GM21619 (cell line): Measurements from ENCODE around the gene CDC42EP1.

Source experiments
- ATAC-seq: cut with Tn5 transposase; IDR thresholded peaks from one replicate; pipeline ENCODE4 v1.9.1; 2021; ENCODE audit not compliant: unreplicated experiment

CDC42EP1 gene

GRCh38 chr22:37560608-37561211, 430 bp downstream of the CDC42EP1 start:
- no peak for ATAC-seq

DNA sequence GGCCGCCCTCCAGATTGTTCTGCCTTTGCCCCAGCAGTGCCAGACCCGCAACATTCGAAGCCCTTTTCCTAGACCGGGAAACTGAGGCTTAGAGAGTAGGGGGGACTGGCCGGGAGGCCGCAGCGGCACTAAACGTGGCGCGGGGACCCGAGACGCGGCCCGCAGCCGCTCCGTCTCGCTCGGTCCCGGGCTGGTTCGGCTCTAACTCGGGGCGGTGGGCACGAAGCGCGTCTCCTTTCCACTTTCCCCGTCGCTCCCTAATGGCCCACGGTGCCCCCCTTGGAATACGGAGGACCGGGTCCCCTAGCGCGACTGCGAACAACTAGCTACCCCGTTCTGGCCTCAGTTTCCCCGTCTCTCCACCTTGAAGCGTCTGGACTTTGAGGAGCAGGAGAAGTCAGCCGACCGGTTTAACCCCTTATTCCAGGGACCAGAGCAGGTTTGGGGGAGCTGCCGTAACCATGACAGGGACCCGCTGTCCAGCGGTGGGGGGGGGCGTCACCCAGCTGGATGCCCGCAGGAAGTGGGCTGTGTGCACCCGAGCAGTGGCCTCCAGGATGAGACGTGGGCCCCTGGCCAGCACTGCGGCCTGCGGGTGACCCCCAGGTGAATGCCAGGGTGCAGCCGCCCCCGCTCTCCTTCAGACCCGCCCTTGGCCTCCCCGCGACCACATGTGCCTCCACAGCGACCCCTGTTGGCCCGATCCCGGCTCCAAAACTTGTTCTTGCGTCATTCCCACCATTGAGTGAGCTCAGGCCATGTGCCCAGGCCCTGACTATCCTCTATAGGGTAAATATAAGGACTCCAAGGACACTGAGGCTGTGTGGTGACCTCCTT, 1.1 kb downstream of the CDC42EP1 start:
- no peak for ATAC-seq

DNA sequence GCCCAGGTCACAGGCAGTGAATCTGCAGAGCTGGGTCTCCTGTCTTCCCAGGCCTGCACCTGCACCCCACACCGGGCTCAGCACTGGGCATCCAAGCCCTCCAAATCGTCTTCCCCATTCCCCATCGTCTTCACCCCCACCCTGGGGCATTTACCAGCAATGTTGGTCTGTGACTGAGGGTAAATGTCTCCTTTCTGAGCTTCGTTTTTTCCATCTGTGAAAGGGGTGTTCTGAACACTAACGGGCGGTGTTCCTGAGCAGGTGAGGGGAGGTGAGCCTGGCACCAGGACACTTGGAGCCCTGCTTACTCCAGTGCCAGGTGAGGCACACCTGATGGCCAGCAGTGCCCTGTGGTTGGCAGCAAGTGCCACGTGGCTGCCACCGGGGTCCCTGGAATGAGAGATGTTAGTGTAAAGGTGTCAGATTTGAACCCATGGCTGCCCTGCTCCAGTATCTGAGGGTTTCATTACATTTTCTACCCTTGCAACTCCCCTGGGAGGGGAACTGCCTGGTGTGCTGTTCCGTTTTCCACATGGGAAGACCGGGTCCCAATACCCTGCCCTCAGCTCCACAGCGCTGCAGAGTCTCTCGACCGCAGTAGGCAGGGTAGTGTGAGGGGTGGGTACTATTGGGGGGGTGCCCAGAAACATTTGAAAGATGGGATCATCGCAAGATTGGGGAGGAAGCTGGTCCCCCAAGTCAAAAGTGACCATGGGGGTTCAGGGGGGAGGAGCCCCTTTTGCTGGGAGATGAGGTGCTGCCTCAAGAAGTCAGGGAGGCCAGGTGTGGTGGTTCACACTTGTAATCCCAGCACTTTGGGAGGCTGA, 2.0 kb downstream of the CDC42EP1 start:
- no peak for ATAC-seq

- ATAC-seq: no peak
Observed at GRCh38 chr22:37563153-37564081, 3.1 kb downstream of the CDC42EP1 start.

GRCh38 chr22:37564111-37564711, 3.9 kb downstream of the CDC42EP1 start:
- ATAC-seq: no peak

DNA sequence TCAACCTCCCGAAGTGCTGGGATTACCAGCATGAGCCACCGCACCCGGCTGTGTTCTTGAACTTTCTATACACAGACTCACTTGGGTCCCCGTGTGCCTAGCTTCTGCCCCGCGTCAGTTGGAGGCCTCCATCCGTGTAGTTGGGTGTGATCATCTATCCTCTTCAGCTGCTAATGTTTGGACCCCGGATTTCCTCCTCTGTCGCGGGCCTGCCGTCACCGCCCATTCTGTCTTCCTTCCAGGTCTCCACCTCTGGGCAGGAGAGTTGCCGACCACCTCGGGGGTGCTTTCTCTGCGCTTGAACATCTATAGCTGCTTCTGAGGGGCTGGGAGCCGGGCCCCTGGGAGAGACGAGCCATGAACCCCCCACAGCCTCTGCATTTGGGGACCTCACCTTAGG, 5.5 kb downstream of the CDC42EP1 start:
- no peak for ATAC-seq

GRCh38 chr22:37566329-37566837, 6.1 kb downstream of the CDC42EP1 start:
- ATAC-seq: no peak

GRCh38 chr22:37566903-37567798, 6.9 kb downstream of the CDC42EP1 start:
- ATAC-seq: no peak

- no peak for ATAC-seq
Observed at GRCh38 chr22:37568012-37568411, 7.7 kb downstream of the CDC42EP1 start.

GRCh38 chr22:37568448-37569008, 8.2 kb downstream of the CDC42EP1 start:
- ATAC-seq: no peak

- ATAC-seq: no peak
Observed at GRCh38 chr22:37569009-37569920, 9.0 kb downstream of the CDC42EP1 start.

- ATAC-seq: no peak
Observed at GRCh38 chr22:37569921-37570660, 9.8 kb downstream of the CDC42EP1 start.

- ATAC-seq: no peak
Observed at GRCh38 chr22:37570661-37570976, 10.3 kb downstream of the CDC42EP1 start.

GRCh38 chr22:37571258-37571991, 11.1 kb downstream of the CDC42EP1 start:
- no peak for ATAC-seq

DNA sequence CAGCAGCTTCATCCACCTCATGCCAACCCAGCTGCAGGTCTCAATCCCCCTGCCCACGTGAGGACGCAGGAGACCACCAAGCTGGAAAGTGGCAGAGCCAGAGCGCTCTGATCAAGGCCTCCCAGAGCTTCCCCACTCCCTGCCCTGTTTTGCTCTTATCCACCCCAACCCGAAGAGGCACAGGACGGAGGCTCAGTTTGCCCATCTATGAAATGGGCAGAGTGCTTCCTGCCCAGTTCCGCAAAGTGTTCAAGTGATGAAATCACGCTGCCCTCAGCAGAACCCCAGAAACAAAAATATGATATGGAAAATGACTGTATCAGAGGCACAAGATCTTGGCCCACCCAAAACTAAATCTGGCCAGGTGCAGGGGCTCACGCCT, 11.7 kb downstream of the CDC42EP1 start:
- no peak for ATAC-seq

GRCh38 chr22:37575490-37576003, 15.3 kb downstream of the CDC42EP1 start:
- ATAC-seq: no peak
